K562 (cell line): ENCODE measurements around the gene MFSD12. TPM values are rescaled to one million over a fixed set of nuclear protein-coding genes. Genes with fewer than 3 reads are reported as not detected.

Experiments used
- BRF1 ChIP-seq: IDR thresholded peaks from 3 replicates; pipeline ENCODE4 v1.6.1; 2011; ENCODE audit warnings: borderline replicate concordance, mild to moderate bottlenecking; ENCODE audit not compliant: insufficient read length; ENCODE audit errors: extremely low read depth
- DNMT1 ChIP-seq: fragments of 450-650 bp; IDR thresholded peaks from 2 replicates; pipeline ENCODE4 v1.6.1; 2016; ENCODE audit warnings: antibody characterized with exemption, mild to moderate bottlenecking
- DPF2 ChIP-seq: fragments of 450-650 bp; IDR thresholded peaks from 2 replicates; pipeline ENCODE4 v1.6.1; 2016
- HDGF ChIP-seq: fragments of 450-650 bp; IDR thresholded peaks from 2 replicates; pipeline ENCODE4 v1.6.1; 2016
- IRF1 ChIP-seq: sonication (generic); formaldehyde crosslinking; IDR thresholded peaks from 2 replicates; pipeline ENCODE4 v1.8.0; 2022; ENCODE audit warnings: missing genetic modification reagents, mild to moderate bottlenecking, borderline replicate concordance
- TRIM24 ChIP-seq, 2 experiments: fragments of 450-650 bp; IDR thresholded peaks; 2 replicates each; pipeline ENCODE4 v1.6.1; 2016
- ZFP1 ChIP-seq: fragments of 450-650 bp; formaldehyde crosslinking; IDR thresholded peaks from 2 replicates; pipeline ENCODE4 v1.4.0; 2020; ENCODE audit warnings: mild to moderate bottlenecking, mixed read lengths
- ZNF518B ChIP-seq: fragments of 250-450 bp; sonication (Bioruptor Pico); IDR thresholded peaks from 2 replicates; pipeline ENCODE4 v1.5.0; 2021; ENCODE audit warnings: mild to moderate bottlenecking, moderate library complexity
- ZNF766 ChIP-seq: fragments of 200-800 bp; sonication (Bioruptor generic); conservative IDR thresholded peaks from 2 replicates; pipeline ENCODE4 v1.6.1; 2016; ENCODE audit warnings: missing genetic modification characterization, missing compliant biosample characterization
- polyA plus RNA-seq, 8 experiments: library from polyadenylated mRNA; depleted of rRNA in 4 of 8; stranded (reverse) in 5 of 8; unstranded in 3 of 8; fragments of >200 nt; fragmentation: Nextera tagmentation in 2 of 8; fragmentation: Illumina TruSeq in 1 of 8; extraction: Ambion mirVana in 2 of 8; extraction: Trizol in 1 of 8; gene quantifications; 2 replicates each; pipeline versions ENCODE4 v1.2.1 to v1.2.3, GENCODE V29; 2011 to 2014; ENCODE audit warnings: inconsistent platforms in 1 of 8, missing spikeins in 1 of 8
- total RNA-seq, 7 experiments: library from RNA; depleted of rRNA in 6 of 7; stranded (reverse); fragments of >200 nt in 6 of 7; fragmentation: Illumina TruSeq in 2 of 7; extraction: Trizol in 2 of 7; gene quantifications; 2 replicates each; pipeline versions ENCODE4 v1.2.1 to v1.2.3, GENCODE V29; 2011 to 2021; ENCODE audit warnings: low replicate concordance in 1 of 7
- TF ChIP-seq, protein P1 (sequence below), 2 experiments: IDR thresholded peaks; 2 replicates each; pipeline ENCODE4 v1.6.1; 2011; ENCODE audit warnings: borderline replicate concordance in 1 of 2, control low read depth in 1 of 2, low read depth in 1 of 2, low read length in 1 of 2, mild to moderate bottlenecking in 1 of 2, mixed read lengths in 1 of 2, moderate library complexity in 1 of 2; ENCODE audit not compliant: insufficient read depth in 1 of 2, insufficient read length in 1 of 2, poor library complexity in 1 of 2, severe bottlenecking in 1 of 2; ENCODE audit errors: extremely low read depth in 1 of 2
- TF ChIP-seq, protein P2 (sequence below): fragments of 450-650 bp; IDR thresholded peaks from 2 replicates; pipeline ENCODE4 v1.6.1; 2016
- TF ChIP-seq, protein P3 (sequence below): fragments of 450-650 bp; IDR thresholded peaks from 2 replicates; pipeline ENCODE4 v1.6.1; 2016; ENCODE audit warnings: low read depth

Gene MFSD12
- total and polyA plus RNA-seq, 9 of the 15 experiments (the other 6 are each of a cell fraction or from before 2014, with no cell fraction given) = 0.69 to 112 (median 31.8) TPM

- TF ChIP-seq, protein P1, sequence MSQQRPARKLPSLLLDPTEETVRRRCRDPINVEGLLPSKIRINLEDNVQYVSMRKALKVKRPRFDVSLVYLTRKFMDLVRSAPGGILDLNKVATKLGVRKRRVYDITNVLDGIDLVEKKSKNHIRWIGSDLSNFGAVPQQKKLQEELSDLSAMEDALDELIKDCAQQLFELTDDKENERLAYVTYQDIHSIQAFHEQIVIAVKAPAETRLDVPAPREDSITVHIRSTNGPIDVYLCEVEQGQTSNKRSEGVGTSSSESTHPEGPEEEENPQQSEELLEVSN (IDR thresholded peaks at IDR 0.05; ENCODE audit: borderline replicate concordance in 1 of 2, extremely low read depth in 1 of 2, insufficient read depth in 1 of 2, insufficient read length in 1 of 2, low read depth in 1 of 2, low read length in 1 of 2, poor library complexity in 1 of 2, severe bottlenecking in 1 of 2) = no peak
- TF ChIP-seq IRF1 (no peak), TRIM24 (IDR thresholded peaks at IDR 0.05) (0 out of 4 replicates have a peak, but pooled peaks of 1 of the 2 experiments have one; percentile 18), HDGF (peak; percentile 70; the same call in 1 of the 2 replicates), BRF1 (no peak), DNMT1 (0 out of 2 replicates have a peak, but pooled peaks have one; percentile 29), ZNF518B (CRISPR knock-in tag) (no peak), DPF2 (0 out of 2 replicates have a peak, but pooled peaks have one; percentile 37), ZFP1 (CRISPR knock-in tag) (no peak), ZNF766 (no peak)
- TF ChIP-seq, protein P2, sequence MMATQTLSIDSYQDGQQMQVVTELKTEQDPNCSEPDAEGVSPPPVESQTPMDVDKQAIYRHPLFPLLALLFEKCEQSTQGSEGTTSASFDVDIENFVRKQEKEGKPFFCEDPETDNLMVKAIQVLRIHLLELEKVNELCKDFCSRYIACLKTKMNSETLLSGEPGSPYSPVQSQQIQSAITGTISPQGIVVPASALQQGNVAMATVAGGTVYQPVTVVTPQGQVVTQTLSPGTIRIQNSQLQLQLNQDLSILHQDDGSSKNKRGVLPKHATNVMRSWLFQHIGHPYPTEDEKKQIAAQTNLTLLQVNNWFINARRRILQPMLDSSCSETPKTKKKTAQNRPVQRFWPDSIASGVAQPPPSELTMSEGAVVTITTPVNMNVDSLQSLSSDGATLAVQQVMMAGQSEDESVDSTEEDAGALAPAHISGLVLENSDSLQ = peak; percentile 61
- TF ChIP-seq, protein P3, sequence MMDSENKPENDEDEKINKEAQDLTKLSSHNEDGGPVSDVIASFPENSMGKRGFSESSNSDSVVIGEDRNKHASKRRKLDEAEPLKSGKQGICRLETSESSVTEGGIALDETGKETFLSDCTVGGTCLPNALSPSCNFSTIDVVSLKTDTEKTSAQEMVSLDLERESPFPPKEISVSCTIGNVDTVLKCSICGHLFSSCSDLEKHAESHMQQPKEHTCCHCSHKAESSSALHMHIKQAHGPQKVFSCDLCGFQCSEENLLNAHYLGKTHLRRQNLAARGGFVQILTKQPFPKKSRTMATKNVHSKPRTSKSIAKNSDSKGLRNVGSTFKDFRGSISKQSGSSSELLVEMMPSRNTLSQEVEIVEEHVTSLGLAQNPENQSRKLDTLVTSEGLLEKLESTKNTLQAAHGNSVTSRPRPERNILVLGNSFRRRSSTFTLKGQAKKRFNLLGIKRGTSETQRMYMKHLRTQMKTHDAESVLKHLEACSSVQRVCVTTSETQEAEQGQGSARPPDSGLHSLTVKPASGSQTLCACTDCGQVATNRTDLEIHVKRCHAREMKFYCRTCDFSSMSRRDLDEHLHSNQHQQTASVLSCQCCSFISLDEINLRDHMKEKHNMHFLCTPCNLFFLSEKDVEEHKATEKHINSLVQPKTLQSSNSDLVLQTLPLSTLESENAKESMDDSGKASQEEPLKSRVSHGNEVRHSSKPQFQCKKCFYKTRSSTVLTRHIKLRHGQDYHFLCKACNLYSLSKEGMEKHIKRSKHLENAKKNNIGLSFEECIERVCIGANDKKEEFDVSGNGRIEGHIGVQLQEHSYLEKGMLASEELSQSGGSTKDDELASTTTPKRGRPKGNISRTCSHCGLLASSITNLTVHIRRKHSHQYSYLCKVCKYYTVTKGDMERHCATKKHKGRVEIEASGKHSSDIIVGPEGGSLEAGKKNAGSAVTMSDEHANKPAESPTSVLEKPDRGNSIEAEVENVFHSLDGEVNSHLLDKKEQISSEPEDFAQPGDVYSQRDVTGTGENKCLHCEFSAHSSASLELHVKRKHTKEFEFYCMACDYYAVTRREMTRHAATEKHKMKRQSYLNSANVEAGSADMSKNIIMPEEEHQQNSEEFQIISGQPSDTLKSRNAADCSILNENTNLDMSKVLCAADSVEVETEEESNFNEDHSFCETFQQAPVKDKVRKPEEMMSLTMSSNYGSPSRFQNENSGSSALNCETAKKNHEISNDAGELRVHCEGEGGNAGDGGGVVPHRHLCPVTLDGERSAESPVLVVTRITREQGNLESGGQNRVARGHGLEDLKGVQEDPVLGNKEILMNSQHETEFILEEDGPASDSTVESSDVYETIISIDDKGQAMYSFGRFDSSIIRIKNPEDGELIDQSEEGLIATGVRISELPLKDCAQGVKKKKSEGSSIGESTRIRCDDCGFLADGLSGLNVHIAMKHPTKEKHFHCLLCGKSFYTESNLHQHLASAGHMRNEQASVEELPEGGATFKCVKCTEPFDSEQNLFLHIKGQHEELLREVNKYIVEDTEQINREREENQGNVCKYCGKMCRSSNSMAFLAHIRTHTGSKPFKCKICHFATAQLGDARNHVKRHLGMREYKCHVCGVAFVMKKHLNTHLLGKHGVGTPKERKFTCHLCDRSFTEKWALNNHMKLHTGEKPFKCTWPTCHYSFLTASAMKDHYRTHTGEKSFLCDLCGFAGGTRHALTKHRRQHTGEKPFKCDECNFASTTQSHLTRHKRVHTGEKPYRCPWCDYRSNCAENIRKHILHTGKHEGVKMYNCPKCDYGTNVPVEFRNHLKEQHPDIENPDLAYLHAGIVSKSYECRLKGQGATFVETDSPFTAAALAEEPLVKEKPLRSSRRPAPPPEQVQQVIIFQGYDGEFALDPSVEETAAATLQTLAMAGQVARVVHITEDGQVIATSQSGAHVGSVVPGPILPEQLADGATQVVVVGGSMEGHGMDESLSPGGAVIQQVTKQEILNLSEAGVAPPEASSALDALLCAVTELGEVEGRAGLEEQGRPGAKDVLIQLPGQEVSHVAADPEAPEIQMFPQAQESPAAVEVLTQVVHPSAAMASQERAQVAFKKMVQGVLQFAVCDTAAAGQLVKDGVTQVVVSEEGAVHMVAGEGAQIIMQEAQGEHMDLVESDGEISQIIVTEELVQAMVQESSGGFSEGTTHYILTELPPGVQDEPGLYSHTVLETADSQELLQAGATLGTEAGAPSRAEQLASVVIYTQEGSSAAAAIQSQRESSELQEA = 0 out of 2 replicates have a peak, but pooled peaks have one; percentile 9
These were observed 48.0 kb upstream of the MFSD12 start (continued) for GRCh38 chr19:3605361-3605760.
